Astrocyte of the spinal cord (primary cell): ENCODE data around the gene SOAT2.

Experiments
- DNase-seq: peaks from one replicate; pipeline ENCODE4 v3.0.0; 2011; ENCODE audit warnings: low read depth, low spot score
- H3K4me3 ChIP-seq: 2 replicates; pipeline ENCODE4 v1.5.1; 2011; ENCODE audit warnings: low read depth, mild to moderate bottlenecking, low read length, moderate library complexity
- in situ Hi-C: cut with HindIII; loops from 2 replicates; pipeline ENCODE4 v1.10.0; 2017; ENCODE audit warnings: low sequenced_read_pairs
- TF ChIP-seq, protein P1 (sequence below): IDR thresholded peaks from 2 replicates; pipeline ENCODE4 v1.5.1; 2012; ENCODE audit warnings: low read depth, mild to moderate bottlenecking, low read length, inconsistent platforms

SOAT2 gene

DNA sequence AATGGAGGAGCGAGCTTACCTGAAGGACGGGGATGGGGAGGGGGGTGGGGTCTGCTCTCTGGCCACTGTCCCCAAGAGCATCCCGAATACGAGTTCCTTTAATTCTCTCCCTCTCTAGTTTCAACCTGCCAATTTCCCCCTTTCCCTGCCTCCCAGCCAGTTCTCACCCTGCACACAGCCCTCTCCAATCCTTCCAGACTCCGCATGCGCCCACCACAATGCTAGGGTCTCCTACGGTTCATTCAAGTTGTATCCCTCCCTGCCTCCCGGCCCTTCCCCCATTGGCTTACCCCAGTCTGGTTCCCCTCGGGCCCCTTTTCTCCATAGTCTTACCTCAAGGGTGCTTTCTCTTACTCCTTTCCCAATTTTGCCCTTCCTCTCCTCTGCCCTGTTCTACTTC is 6.5 kb upstream of the SOAT2 start:
- no peak for DNase-seq
- in situ Hi-C loops, result no loop called here
- peak overlapping the region; percentile 59 for H3K4me3 ChIP-seq
- TF ChIP-seq, protein P1, sequence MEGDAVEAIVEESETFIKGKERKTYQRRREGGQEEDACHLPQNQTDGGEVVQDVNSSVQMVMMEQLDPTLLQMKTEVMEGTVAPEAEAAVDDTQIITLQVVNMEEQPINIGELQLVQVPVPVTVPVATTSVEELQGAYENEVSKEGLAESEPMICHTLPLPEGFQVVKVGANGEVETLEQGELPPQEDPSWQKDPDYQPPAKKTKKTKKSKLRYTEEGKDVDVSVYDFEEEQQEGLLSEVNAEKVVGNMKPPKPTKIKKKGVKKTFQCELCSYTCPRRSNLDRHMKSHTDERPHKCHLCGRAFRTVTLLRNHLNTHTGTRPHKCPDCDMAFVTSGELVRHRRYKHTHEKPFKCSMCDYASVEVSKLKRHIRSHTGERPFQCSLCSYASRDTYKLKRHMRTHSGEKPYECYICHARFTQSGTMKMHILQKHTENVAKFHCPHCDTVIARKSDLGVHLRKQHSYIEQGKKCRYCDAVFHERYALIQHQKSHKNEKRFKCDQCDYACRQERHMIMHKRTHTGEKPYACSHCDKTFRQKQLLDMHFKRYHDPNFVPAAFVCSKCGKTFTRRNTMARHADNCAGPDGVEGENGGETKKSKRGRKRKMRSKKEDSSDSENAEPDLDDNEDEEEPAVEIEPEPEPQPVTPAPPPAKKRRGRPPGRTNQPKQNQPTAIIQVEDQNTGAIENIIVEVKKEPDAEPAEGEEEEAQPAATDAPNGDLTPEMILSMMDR, result no peak

DNA sequence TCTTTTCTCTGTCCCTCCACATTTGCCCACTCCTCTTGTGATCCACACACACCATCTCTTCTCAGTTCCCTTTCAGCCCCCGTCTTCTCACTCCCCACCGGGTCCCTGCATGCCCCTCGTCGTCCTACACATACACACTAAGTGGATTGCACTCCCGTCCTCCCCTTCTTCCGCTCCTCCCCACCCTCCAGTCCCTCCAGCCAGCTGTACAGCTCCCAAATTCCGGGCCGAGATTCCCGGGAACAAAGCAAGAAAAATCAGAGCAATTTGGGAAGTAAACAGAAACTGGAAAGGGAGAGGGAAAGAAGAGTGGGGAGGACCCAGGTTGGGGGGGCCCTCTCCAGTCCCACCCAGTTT is 6.1 kb upstream of the SOAT2 start:
- H3K4me3 ChIP-seq, result peak overlapping the region; percentile 59
- peak; percentile 24 for DNase-seq
- in situ Hi-C loops, result no loop called here
- TF ChIP-seq, protein P1, result no peak

DNA sequence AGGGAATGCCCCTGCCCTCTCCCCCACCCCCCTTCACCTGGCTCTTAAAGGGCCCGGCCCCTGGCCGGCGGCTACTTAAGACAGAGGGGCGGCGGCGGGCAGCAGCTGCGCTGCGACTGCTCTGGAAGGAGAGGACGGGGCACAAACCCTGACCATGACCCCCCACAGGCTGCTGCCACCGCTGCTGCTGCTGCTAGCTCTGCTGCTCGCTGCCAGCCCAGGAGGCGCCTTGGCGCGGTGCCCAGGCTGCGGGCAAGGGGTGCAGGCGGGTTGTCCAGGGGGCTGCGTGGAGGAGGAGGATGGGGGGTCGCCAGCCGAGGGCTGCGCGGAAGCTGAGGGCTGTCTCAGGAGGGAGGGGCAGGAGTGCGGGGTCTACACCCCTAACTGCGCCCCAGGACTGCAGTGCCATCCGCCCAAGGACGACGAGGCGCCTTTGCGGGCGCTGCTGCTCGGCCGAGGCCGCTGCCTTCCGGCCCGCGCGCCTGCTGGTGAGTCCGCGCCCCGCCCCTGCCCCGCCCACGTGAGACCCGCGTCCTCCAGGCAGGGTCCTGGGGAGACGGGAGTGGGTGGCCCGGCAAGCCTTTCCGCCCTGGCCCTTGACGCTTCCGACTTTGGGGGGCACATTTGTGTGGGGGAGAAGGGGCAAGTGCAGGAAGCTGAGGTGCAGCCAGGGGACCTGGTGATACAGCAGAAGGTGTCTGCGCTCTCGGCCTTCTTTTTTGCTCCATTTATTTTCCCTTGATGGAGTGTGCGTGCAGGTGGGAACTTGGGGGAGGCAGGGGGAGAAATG is 5.5 kb upstream of the SOAT2 start, which contains the start of gene IGFBP6:
Gene IGFBP6 (plus strand): TSS at position 104 of the 790 bp plus-strand sequence. CDS start 51 bp downstream, at position 155.
- peak within 1 kb of the TSS; percentile 59 for H3K4me3 ChIP-seq
- in situ Hi-C loops, result no loop called here
- TF ChIP-seq, protein P1, result no peak
- peak; percentile 41 for DNase-seq

DNA sequence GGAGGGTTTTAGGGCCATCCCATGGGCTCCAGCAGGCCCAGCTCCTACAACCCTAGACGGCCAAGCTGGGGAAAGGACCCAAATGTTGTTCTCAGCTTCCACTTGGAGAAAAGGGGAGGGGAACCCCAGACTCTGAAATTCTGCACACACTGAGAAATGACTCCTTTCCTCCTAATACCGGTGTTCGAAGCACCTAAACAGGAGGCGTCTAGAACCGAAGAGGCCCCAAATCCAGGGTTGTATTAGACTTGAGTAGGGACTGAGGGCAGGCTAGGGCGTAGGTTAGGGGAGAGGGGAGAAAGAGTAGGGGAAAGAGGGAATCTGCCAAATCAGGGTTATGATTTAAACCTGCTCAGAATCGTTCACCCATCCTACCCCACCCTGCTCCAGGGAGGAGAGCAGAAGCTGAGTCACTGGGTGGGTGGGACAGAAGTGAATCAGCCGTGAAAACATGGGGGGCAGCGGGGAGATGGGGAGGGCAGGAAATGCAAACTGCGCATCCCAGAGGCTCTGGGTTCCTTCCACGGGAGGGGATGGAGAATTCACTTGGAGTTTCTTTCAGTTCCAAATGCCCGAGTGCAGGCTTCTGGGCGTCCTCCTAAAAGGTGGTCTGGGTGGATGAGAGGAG is 4.8 kb upstream of the SOAT2 start:
- peak; percentile 82 for DNase-seq
- in situ Hi-C loops, result no loop called here
- peak overlapping the region; percentile 59 for H3K4me3 ChIP-seq
- TF ChIP-seq, protein P1, result no peak

DNA sequence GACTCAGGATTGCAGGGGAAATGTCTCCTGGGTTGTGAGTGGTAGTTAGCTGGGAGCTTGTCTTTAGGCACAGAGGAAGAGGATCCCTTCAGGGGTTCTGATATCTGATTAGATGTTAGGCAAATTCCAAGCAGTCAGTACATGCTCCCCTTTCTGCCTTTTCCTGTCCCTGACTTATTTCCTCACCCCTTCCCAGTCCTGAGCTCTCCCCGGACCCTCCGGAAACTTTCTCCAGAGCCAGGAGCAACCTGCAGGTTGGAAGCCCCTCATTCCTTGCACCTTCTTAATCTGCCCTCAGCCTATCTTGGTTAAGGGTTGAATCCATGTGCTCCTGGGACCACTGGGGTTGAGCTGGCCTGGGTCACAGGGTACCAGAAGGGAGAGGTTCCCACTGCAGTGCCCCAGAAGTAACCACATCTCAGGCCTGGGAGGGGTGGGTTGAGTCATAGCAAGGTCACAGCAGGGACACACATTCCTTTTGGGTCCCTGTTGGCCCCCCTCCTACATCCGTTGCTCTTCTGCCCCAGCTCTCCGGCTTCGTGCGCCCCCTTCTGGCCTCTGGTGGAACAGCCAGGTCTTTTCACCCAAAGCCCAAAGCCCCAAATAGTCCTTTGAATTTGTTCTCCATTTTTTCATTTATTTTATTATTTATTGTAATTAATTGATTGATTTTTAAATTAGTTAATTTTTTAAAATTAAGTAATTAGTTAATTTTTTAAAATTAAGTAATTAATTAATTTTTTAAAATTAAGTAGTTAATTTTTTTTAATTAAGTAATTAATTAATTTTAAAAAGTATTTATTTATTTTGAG is 4.0 kb upstream of the SOAT2 start:
- H3K4me3 ChIP-seq, result peak overlapping the region; percentile 59
- peak; percentile 95 for DNase-seq
- TF ChIP-seq, protein P1, result peak; percentile 98
- in situ Hi-C loops, result no loop called here

DNA sequence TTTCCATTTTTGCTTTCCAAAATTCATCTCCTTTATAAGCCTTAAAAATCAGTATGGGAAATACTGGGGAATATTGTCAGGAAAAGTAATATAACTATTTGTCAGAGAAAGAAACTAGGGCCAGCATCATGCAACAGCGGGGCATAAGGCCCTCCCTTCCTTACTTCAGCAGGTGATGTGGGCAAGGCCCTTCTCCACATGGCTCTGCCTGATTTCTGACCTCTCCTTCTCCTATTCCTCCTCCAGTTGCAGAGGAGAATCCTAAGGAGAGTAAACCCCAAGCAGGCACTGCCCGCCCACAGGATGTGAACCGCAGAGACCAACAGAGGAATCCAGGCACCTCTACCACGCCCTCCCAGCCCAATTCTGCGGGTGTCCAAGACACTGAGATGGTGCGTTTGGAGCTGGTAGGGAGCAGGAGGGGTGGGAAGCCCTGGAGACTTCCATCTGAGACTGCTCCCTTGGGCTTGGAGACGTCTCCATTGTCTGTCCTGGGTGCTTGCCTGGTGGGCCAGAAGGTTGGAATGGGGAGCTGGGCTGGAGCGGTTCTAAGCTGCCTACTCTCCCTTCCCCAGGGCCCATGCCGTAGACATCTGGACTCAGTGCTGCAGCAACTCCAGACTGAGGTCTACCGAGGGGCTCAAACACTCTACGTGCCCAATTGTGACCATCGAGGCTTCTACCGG is 2.7 kb upstream of the SOAT2 start:
- TF ChIP-seq, protein P1, result no peak
- in situ Hi-C loops, result no loop called here
- no peak overlapping the region for H3K4me3 ChIP-seq
- no peak for DNase-seq
